Endodermal cell (in vitro differentiated cells): ENCODE results near the gene PRR9. TPM values are rescaled to one million over a fixed set of nuclear protein-coding genes. Genes with fewer than 3 reads are reported as not detected.

ENCODE experiments used
- DNase-seq: peaks from one replicate; pipeline ENCODE4 v3.0.0-alpha.2; 2017
- H3K27ac ChIP-seq: 2 replicates; pipeline ENCODE4 v1.5.1; 2013; ENCODE audit warnings: mild to moderate bottlenecking, low read depth, low read length, moderate library complexity
- H3K27me3 ChIP-seq: 2 replicates; pipeline ENCODE4 v1.6.1; 2013; ENCODE audit warnings: mild to moderate bottlenecking, low read length, moderate library complexity; ENCODE audit not compliant: insufficient read depth, control insufficient read depth, poor library complexity, severe bottlenecking
- H3K36me3 ChIP-seq: 2 replicates; pipeline ENCODE4 v1.7.0; 2013; ENCODE audit warnings: mild to moderate bottlenecking, low read length, moderate library complexity; ENCODE audit not compliant: control insufficient read depth, insufficient read depth
- H3K4me1 ChIP-seq: one replicate; pipeline ENCODE4 v1.7.0; 2013; ENCODE audit warnings: low read length; ENCODE audit not compliant: control insufficient read depth, insufficient read depth
- H3K4me3 ChIP-seq: 2 replicates; pipeline ENCODE4 v1.5.1; 2013; ENCODE audit warnings: mild to moderate bottlenecking, low read length, moderate library complexity
- H3K9ac ChIP-seq: 2 replicates; pipeline ENCODE4 v1.6.1; 2013; ENCODE audit warnings: mild to moderate bottlenecking, low read length, moderate library complexity; ENCODE audit not compliant: poor library complexity, severe bottlenecking; ENCODE audit errors: extremely low read depth
- H3K9me3 ChIP-seq: 2 replicates; pipeline ENCODE4 v1.6.1; 2013; ENCODE audit warnings: mild to moderate bottlenecking, low read length, moderate library complexity; ENCODE audit not compliant: control insufficient read depth
- H3K27ac Mint-ChIP-seq: 2 replicates; pipeline ENCODE4 v1.8.0; 2020; ENCODE audit warnings: mixed read lengths
- H3K27me3 Mint-ChIP-seq: 2 replicates; pipeline ENCODE4 v1.8.0; 2021; ENCODE audit warnings: mild to moderate bottlenecking, mixed read lengths; ENCODE audit not compliant: insufficient read depth
- H3K36me3 Mint-ChIP-seq: 2 replicates; pipeline ENCODE4 v1.8.0; 2020; ENCODE audit warnings: low read depth, mixed read lengths
- H3K4me1 Mint-ChIP-seq: 2 replicates; pipeline ENCODE4 v1.8.0; 2020; ENCODE audit warnings: mixed read lengths
- H3K4me3 Mint-ChIP-seq: 2 replicates; pipeline ENCODE4 v1.8.0; 2020; ENCODE audit warnings: mild to moderate bottlenecking, moderate library complexity, mixed read lengths
- H3K9me3 Mint-ChIP-seq: 2 replicates; pipeline ENCODE4 v1.8.0; 2020; ENCODE audit warnings: mild to moderate bottlenecking, mixed read lengths
- CTCF ChIP-seq: fragments of 200-600 bp; sonication (generic); conservative IDR thresholded peaks from 2 replicates; pipeline ENCODE4 v1.5.0; 2021; ENCODE audit warnings: antibody characterized with exemption, mild to moderate bottlenecking
- WGBS, 2 experiments: methylation state at CpG; one replicate each; pipeline versions ENCODE4 v1.1.5 to v1.1.7; 2013; ENCODE audit warnings: missing lambda C conversion rate in 2 of 2, mixed read lengths in 1 of 2; ENCODE audit not compliant: insufficient coverage in 1 of 2, insufficient read length in 1 of 2; 5-methylcytosine and 5-hydroxymethylcytosine counted together
- total RNA-seq, 2 donors: library from RNA; stranded (reverse); fragmentation: NEBNext Ultra II Directional in 1 of 2; extraction: Animal tissue kit (Norgen Biotek cat#: 25700) in 1 of 2; gene quantifications; 2 replicates in 1 of 2; 3 replicates in 1 of 2; pipeline ENCODE4 v1.2.1, GENCODE V29; 2021

PRR9 gene
- total RNA-seq, 2 donors from 2014 or later = not detected

GRCh38 chr1:153192697-153193096, 24.7 kb upstream of the PRR9 start:
- Mint-ChIP-seq H3K4me3 (no peak overlapping the region), H3K27ac (no peak overlapping the region), H3K36me3 (no peaks in the 10 kb centered on the region), H3K9me3 (no peaks in the 10 kb centered on the region), H3K27me3 (peaks cover 14% of the 10 kb centered on the region), H3K4me1 (no peaks in the 10 kb centered on the region)
- peak; percentile 86 for TF ChIP-seq CTCF
- Histone ChIP-seq H3K4me1 (no peaks in the 10 kb centered on the region), H3K9ac (no peak overlapping the region), H3K9me3 (no peaks in the 10 kb centered on the region), H3K27ac (no peak overlapping the region), H3K27me3 (no peaks in the 10 kb centered on the region), H3K4me3 (no peak overlapping the region), H3K36me3 (no peaks in the 10 kb centered on the region)
- peak; percentile 77 for DNase-seq
- 28% methylated on average over 3 of the region's 3 CpGs; no CpG with 5 or more reads in 1 of the 2 experiments for WGBS, 2 experiments

- H3K9me3 Mint-ChIP-seq = no peaks in the 10 kb centered on the region
- H3K27me3 Mint-ChIP-seq = peaks cover 18% of the 10 kb centered on the region
- no peak for DNase-seq
- H3K4me3 ChIP-seq = no peak overlapping the region
- no peak overlapping the region for H3K4me3 Mint-ChIP-seq
- no peaks in the 10 kb centered on the region for H3K27me3 ChIP-seq
- no peaks in the 10 kb centered on the region for H3K36me3 Mint-ChIP-seq
- no peaks in the 10 kb centered on the region for H3K9me3 ChIP-seq
- no peak overlapping the region for H3K27ac Mint-ChIP-seq
- whole genome bisulfite sequencing, 2 experiments = 63 to 78% methylated on average over 3 of the region's 3 CpGs
- TF ChIP-seq CTCF = no peak
- no peaks in the 10 kb centered on the region for H3K4me1 Mint-ChIP-seq
- no peak overlapping the region for H3K9ac ChIP-seq
- no peak overlapping the region for H3K27ac ChIP-seq
- H3K36me3 ChIP-seq = no peaks in the 10 kb centered on the region
- no peaks in the 10 kb centered on the region for H3K4me1 ChIP-seq
Measured at GRCh38 chr1:153194331-153195050, 22.9 kb upstream of the PRR9 start.

- no peak overlapping the region for H3K27ac ChIP-seq
- Mint-ChIP-seq H3K27ac (no peak overlapping the region), H3K9me3 (no peaks in the 10 kb centered on the region), H3K4me3 (no peak overlapping the region), H3K4me1 (no peaks in the 10 kb centered on the region), H3K36me3 (no peaks in the 10 kb centered on the region), H3K27me3 (peaks cover 18% of the 10 kb centered on the region)
- H3K9me3 ChIP-seq = no peaks in the 10 kb centered on the region
- no peaks in the 10 kb centered on the region for H3K27me3 ChIP-seq
- H3K4me3 ChIP-seq = no peak overlapping the region
- no peak for DNase-seq
- TF ChIP-seq CTCF = no peak
- no peaks in the 10 kb centered on the region for H3K36me3 ChIP-seq
- no peaks in the 10 kb centered on the region for H3K4me1 ChIP-seq
- 75 to 88% methylated on average over 3 to 4 of the region's 4 CpGs for WGBS, 2 experiments
- no peak overlapping the region for H3K9ac ChIP-seq
Measured at GRCh38 chr1:153195216-153195615, 22.2 kb upstream of the PRR9 start.
